Measurements from ENCODE around the gene ATXN1.

The ATXN1 gene

DNA sequence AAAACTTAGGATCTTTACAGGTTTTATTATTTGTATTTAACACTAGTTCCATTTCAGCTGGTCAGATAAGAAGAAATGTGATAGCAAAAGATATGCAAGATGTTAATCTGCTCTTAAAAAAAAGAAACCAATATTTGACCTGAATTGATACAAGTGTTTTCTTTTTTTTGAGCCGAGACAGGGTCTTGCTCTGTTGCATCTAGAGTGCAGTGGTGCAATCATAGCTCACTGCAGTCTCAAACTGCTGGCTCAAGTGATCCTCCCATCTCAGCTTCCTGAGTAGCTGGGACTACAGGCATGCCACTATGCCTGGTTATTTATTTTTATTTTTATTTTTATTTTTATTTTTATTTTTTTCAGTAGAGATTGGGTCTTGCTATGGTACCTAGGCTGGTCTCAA, 389.9 kb downstream of the ATXN1 start:
- Histone ChIP-seq H3K27me3 (no peaks in the 10 kb centered on the region), H3K9me3 (no peaks in the 10 kb centered on the region), H3K4me1 (peaks cover 22% of the 10 kb centered on the region), H3K36me3 (no peaks in the 10 kb centered on the region), H3K4me3 (ENCODE audit: low read depth, low read length) (no peak overlapping the region)
- DNase-seq = no peak
- TF ChIP-seq, protein P1, sequence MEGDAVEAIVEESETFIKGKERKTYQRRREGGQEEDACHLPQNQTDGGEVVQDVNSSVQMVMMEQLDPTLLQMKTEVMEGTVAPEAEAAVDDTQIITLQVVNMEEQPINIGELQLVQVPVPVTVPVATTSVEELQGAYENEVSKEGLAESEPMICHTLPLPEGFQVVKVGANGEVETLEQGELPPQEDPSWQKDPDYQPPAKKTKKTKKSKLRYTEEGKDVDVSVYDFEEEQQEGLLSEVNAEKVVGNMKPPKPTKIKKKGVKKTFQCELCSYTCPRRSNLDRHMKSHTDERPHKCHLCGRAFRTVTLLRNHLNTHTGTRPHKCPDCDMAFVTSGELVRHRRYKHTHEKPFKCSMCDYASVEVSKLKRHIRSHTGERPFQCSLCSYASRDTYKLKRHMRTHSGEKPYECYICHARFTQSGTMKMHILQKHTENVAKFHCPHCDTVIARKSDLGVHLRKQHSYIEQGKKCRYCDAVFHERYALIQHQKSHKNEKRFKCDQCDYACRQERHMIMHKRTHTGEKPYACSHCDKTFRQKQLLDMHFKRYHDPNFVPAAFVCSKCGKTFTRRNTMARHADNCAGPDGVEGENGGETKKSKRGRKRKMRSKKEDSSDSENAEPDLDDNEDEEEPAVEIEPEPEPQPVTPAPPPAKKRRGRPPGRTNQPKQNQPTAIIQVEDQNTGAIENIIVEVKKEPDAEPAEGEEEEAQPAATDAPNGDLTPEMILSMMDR (IDR thresholded peaks at IDR 0.05; ENCODE audit: low read depth, low read length) = no peak

DNA sequence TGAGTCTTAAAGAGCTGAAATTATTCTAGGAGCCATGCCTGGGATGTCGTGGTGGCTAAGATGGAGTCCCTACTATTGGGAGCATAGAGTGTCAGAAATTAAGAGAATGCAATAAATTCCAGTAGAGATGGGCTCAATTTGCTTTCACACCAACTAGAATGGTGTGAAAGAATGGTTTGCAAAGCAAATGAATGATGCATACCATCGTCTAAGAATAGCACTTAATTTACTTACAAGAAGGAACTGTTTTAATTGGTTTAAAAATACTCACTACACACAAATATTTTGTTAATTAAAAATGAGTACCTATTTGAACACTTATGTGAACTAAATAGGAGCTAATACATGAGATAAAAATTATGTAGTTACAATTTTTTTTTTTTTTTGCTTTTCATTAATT, 390.3 kb downstream of the ATXN1 start:
- Histone ChIP-seq H3K36me3 (no peaks in the 10 kb centered on the region), H3K27me3 (no peaks in the 10 kb centered on the region), H3K4me1 (peaks cover 22% of the 10 kb centered on the region), H3K9me3 (no peaks in the 10 kb centered on the region), H3K4me3 (ENCODE audit: low read depth, low read length) (no peak overlapping the region)
- TF ChIP-seq, protein P1 (IDR thresholded peaks at IDR 0.05; ENCODE audit: low read depth, low read length) = no peak
- DNase-seq = no peak

DNA sequence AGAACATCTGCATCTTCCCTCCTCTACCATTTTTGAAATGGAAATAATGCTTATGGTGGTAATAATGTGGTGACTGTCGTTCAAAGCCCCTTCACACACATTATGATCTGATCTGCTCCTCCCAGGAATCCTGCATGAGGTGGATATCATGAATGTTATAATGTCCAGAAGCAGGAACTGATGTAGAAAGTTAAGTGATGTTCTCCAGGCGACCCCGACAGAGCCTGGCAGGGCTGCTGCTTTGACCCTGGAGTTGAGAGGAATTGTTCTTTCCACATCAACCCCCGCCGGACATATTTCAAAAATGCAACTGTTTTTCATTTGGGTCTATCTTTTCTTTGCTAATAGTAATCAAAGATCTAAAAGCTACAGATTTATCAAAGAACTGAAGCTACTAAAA, 391.3 kb downstream of the ATXN1 start:
- H3K4me3 ChIP-seq (ENCODE audit: low read depth, low read length) = peak overlapping the region; percentile 75
- peaks cover 22% of the 10 kb centered on the region for H3K4me1 ChIP-seq
- H3K27me3 ChIP-seq = no peaks in the 10 kb centered on the region
- no peaks in the 10 kb centered on the region for H3K9me3 ChIP-seq
- DNase-seq = peak; percentile 66
- H3K36me3 ChIP-seq = no peaks in the 10 kb centered on the region
- TF ChIP-seq, protein P1 (IDR thresholded peaks at IDR 0.05; ENCODE audit: low read depth, low read length) = no peak

DNA sequence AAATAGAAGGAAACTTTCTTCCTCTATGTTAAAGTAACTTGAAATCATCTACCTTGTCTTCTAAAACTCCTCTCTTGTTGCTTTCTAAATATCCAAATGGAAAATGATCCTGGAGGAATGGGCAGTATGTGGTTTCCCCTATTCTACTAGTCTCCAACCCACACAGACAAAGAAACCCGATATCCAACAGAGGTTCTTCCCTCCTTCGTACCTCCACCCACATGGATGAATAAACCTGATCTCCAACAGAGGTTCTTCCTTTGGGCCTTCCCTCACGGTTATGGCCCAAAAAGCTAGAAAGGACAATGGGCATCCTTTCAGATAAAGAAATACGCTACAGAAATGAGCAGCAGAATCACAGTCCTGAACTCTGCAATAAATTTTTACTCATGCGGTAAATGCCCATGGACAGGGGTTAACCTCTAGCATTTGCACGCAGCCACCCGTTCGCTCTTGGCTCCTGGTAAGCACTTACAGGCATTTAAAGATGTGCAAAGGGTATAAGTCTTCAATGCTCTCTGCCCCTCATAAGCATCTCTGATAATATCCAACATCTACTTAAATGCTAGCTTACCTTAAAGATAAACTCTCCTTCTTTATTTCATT, 392.0 kb downstream of the ATXN1 start:
- no peaks in the 10 kb centered on the region for H3K27me3 ChIP-seq
- TF ChIP-seq, protein P1 (IDR thresholded peaks at IDR 0.05; ENCODE audit: low read depth, low read length) = no peak
- H3K4me1 ChIP-seq = peaks cover 22% of the 10 kb centered on the region
- H3K36me3 ChIP-seq = no peaks in the 10 kb centered on the region
- H3K9me3 ChIP-seq = no peaks in the 10 kb centered on the region
- DNase-seq = no peak
- H3K4me3 ChIP-seq (ENCODE audit: low read depth, low read length) = peak overlapping the region; percentile 75

DNA sequence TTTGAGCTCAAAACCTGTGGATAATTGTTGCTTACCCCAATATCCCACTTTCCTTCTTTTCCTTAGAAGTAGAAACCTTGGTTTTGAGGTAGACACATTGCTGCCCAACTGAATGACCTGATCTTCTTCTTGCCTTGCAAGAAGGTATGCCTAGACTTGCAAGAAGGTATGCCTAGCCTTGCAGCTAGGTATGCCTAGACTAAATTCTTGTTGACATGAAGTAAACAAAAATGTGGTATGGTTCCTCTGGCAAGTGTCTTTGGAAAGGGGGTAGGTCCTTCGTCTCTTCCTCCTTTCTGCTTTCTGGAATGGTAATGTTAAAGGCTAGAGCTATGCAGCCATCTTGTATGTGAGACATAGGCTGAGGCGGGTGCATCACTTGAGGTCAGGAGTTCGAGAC, 393.7 kb downstream of the ATXN1 start:
- peaks cover 34% of the 10 kb centered on the region for H3K4me1 ChIP-seq
- no peak for DNase-seq
- H3K4me3 ChIP-seq (ENCODE audit: low read depth, low read length) = peak overlapping the region; percentile 75
- TF ChIP-seq, protein P1 (IDR thresholded peaks at IDR 0.05; ENCODE audit: low read depth, low read length) = no peak
- no peaks in the 10 kb centered on the region for H3K9me3 ChIP-seq
- no peaks in the 10 kb centered on the region for H3K36me3 ChIP-seq
- H3K27me3 ChIP-seq = no peaks in the 10 kb centered on the region

DNA sequence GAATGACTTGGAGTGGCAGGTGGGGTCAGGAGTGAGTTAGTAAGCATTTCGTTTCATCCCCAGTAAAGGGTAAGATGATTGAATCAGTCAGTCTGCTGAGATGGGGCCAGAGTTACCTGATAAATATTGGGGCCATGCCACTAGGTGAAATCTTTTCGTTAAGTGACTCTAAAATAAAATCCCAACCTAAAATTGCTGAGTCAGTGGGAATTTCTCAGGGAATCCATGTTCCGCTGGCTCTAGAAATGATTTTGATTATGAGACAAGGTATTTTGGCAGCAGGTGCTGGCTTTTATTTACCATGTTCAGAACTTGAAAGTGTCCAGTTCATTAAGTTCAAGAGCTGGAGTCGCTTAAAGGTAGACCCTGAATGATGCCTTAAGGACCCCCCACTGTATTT, 397.5 kb downstream of the ATXN1 start:
- H3K9me3 ChIP-seq = no peaks in the 10 kb centered on the region
- H3K36me3 ChIP-seq = no peaks in the 10 kb centered on the region
- H3K27me3 ChIP-seq = no peaks in the 10 kb centered on the region
- TF ChIP-seq, protein P1 (IDR thresholded peaks at IDR 0.05; ENCODE audit: low read depth, low read length) = no peak
- peaks cover 32% of the 10 kb centered on the region for H3K4me1 ChIP-seq
- no peak for DNase-seq
- H3K4me3 ChIP-seq (ENCODE audit: low read depth, low read length) = no peak overlapping the region
